HG03439 (cell line): ENCODE measurements around the gene SMIM44.

Source experiments
- ATAC-seq: cut with Tn5 transposase; IDR thresholded peaks from one replicate; pipeline ENCODE4 v1.9.1; 2021; ENCODE audit warnings: mild to moderate bottlenecking, moderate library complexity; ENCODE audit not compliant: unreplicated experiment

Gene SMIM44

DNA sequence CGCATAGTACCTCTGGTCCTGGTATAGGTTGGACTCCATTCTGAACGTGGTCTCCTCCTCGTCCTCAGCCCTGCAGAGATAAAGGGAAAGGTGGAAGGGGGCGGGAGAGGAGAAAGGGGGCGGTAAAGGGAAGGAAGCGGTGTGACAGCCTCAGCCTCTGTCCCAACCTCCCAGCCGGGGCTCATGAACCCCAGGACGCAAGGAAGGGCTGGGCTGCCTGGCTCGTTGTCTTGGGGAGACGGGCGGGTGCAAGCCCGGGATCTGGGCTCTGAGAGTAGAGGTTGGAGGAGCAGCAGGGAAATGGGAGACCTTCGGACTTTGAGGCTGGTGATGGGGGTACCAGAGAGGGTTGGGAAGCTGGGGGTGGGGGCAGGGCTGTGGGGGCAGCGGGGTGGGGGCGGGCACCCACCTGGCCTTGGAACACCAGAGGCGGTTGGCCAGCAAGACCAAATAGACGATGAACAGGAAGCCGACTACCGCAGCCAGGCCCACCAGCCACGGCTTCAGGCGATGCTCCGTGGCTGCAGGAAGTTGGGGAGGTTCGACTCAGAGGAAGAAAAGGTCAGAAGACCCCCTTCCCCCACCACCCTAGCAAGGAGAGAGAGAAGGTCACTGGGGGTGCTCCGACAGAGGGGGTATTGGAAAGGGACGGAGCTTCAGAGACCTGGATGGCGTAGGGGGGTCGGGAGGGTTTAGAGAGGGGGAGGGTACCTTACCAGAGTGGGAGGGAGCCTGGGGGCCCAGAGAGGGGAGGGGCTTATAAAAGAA lies 4.6 kb downstream of the SMIM44 start:
- no peak for ATAC-seq

DNA sequence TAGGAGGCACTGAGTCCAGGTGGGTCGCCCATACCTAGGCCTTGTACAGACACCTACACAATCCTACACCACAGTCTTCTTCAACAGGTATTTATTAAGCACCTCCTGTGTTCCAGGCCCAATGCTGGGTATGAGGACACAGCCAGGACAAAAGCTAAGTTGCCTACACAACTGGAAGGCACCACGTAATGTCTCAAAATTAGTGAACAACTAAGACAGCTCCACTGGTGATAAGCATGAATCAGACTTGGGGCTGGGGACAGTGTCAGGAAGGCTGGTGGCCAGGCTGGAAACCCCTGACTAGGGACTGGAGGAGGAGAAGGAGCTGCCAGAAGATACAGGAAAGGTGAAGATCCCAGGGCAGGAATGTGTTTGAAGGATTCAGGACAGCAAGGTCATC lies 5.3 kb downstream of the SMIM44 start:
- ATAC-seq: no peak

DNA sequence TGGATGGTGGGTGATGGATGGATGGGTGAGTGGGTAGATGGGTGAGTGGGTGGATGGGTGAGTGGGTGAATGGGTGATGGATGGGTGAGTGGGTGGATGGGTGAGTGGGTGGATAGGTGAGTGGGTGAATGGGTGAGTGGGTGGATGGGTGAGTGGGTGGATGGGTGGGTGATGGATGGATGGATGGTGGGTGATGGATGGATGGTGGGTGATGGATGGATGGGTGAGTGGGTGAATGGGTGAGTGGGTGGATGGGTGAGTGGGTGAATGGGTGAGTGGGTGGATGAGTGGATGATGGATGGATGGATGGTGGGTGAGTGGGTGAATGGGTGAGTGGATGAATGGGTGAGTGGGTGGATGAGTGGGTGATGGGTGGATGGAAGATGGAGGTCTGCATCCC lies 5.7 kb downstream of the SMIM44 start:
- ATAC-seq: no peak

DNA sequence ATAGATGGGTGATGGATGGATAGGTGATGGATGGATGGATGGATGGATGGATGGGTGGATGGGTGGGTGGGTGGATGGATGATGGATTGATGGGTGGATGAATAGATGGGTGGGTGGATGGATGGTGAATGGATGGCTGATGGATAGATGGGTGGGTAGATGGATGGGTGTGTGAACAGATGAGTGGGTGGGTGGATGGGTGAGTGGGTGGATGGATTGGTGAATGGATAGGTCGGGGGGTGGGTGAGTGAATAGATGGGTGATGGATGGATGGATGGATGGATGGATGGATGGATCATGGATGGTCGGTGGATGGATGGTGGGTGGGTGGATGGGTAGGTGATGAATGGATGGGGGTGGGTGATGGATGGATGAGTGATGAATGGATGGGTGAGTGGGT lies 6.4 kb downstream of the SMIM44 start:
- ATAC-seq: no peak

DNA sequence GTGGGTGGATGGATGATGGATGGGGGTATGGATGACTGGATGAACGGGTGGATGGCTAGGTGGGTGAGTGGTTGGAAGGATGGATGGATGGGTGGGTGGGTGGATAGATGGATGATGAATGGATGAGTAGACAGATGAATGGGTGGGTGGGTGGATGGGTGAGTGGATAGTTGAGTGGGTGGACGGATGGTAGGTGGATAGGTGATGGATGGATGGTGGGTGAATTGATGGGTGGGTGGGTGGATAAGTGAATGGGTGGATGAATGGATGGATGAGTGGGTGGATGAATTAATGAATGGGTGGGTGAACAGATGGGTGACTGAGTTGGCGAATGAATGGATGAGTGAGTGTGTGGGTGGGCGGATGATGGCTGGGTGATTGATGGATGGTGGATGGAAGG lies 7.8 kb downstream of the SMIM44 start:
- ATAC-seq: no peak

DNA sequence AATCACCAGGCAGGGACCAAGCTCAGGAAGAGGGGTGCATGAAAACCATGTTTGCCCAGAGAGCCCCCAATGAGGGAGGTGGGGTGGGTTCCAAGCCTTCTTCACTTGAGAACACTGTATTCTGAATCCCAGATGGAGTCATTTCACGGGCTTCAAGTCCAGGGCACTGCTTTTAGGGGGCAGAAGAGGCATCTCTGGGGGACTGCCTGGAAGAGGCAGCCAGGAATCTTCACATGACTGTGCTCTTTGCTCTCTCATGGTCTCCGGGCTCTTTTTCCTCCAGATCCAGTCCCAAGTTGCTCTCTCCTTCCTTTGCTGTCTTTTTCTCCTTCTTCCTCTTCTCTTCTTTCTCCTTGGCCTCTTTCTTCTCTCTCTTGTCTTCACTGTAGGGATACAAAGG lies 8.6 kb downstream of the SMIM44 start:
- ATAC-seq: no peak

DNA sequence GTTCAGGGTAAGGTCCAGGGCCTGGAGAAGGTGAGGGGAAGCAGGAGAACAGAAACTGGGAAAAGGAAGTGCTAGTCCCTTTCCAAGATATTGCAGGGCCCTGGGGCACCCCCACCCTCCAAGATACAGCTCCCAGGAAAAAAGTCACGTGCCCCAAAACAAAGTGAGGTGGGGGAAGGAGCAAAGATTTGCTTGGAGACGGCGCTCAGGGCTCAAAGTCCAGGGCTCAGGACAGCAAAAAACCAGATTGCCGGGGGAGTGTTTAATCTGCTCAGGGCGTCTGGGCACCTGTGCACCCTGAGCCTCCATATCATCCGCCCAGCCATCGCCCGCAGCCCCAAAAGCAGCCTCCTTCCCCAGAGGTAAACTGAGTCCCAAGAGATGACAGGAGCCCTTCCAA lies 9.2 kb downstream of the SMIM44 start:
- no peak for ATAC-seq

DNA sequence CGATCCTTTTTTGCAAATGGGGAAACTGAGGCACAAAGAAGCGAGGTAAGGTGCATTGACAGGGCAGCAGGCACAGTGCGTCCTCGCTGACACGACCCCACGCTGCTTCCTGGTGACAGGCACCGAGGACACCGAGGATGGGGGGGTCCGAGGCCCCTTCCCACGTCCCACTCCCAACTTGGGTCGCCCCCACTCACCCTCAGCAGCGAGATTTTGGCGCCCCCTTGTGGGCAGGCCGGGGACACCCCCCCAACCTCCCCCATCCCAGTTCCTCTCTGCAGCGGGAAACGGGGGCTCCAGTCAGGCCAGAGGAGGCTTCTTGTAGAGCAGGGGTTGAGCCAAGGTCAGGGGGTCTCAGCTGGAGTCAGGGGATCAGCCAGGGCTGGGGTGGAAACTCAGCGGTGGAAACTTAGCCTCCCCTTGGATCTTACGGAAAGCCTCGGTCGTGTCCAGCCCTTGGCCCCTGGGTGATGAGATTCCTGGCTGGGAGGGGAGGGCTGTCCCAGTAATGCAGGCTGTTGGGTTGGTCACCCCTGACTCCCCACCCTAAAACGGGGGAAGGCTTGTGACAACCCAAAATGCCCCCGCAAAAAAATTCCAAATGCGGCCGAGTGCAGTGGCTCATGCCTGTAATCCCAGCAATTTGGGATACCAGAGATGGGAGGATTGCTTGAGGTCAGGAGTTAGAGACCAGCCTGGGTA lies 11.1 kb downstream of the SMIM44 start:
- ATAC-seq: no peak

DNA sequence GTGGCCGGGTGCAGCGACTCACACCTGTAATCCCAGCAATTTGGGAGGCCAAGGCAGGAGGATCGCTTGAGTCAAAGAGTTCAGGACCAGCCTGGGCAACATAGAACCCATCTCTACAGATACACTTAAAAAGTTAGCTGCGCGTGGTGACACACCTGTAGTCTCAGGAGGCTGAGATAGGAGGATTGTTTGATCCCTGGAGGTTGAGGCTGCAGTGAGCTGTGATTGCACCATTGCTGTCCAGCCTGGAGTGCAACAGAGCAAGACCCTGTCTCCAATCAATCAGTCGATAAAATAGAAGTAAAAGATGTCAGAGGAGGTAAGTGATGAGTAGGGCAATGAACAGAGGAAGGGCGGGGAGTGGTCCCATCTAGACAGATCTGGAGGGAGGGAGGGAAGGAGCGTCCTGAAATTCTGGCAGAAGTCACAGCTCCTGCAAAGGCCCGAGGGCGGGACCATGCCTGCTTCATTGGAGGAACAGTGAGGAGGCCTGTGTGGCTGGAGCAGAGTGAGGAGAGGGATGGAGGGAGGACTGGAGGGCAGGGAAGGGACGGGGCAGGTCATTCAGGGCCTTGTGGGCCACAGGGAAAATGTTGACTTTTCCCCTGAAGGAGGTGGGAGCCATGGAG lies 12.6 kb downstream of the SMIM44 start:
- no peak for ATAC-seq

DNA sequence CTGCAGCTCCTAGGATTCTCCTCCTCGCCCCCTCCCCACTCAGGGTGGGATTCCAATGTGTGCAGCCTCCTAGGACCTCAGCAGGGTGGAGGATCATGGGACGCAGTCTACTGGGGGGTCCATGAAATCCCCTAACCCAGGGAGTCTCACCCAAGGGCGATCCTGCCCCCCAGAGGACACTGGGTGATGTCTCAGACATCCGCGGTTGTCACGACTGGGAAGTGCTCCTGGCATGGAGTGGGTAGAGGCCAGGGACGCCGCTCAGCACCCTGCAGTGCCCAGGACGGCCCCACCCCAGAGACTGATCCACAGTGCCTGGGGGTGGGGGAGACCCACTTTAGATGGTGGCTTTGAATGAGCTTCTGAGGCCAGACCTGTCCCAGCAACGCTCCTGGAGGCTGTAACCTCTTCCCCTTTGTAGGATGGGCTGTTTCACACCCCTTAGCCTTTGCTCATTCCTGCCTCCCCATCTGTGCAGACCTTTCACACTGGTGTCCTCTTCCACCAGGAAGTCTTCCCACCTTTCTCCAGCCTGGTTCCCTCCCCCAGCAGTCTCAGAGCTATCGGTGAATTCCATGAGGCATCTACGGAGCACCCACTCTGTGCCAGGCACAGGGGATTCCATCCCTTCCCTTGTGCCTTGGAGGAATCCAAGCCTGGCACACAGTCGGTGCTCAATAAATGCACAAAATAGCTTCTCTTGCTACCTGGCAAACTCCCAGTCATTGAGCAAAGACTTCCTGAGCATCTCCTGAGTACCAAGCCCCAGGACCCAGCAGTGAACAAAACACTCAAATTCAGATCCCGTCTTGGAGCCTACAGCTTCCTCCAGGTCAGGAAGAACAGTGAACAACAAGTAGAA lies 13.4 kb downstream of the SMIM44 start:
- no peak for ATAC-seq

DNA sequence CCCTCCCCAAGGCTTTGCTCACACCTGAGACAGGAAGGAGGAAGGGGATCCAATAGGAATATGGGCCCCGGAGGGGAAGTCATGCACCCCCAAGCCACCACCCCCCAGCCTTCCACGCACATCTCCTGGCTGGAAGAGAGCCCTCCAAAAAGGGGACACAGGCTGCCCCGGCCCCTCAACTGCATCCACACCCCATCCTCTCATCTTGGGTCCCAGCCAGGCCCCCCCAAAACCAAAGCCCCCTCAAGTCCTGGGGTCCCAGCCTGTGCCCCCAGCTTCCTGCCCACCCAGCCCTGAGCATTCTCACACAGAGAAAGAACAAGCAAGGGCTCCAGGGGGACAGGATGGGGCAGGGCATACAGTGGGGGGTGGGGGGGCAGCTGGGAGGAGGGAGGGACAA lies 15.0 kb downstream of the SMIM44 start:
- ATAC-seq: no peak

DNA sequence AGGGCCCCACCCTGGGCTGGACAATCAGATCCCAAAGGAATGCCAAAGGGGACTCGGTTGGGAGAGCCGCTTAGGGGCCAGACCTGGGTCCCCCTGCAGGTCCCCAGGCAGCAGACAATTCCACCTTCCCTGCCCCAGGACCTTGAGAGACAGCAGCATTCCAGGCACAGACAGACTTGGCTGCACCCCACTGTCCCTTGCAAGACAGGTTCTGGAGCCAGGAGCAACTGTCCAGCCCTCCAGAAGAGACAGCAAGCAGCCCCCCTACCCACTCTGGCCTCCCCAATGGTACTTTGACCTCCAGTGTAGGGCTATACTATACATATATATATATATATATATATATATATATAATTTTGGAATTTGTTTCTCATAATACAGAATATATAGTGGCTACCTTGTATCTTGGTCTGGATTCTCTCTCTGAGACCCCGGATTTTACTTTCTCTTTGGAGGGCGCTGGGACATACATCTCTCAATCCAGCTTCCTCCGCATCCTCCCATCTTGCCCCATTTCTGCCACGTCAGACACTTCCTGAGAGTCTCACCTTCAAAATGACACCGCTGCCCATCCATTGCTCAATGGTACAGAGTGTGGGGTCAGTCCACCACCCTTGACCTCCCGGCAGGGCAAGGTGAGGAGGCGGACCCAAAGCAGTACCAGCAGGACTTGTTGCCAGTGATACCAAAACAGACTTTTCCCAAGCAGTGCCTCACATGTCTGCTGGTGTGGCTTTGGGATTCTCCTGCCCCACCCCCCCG lies 15.6 kb downstream of the SMIM44 start:
- ATAC-seq: no peak

DNA sequence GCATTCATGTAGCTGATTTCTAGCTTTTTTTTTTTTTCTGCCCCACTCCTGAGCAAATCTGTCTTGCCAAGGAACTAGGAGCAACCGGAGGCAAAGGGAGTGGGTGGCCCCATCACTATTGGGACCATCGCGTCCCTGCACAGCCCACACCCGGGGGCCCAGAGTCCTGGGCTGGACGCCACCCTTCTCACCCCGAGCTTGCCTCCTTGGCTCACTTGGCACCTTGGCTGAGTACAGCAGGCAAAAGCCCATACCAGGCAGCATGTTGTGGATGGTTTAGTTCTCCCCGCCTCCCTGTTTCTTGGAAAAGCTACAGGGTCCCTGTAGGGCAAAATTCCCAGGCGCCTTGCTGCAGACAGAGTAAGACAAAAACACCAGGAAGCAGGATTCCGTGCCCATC lies 16.6 kb downstream of the SMIM44 start:
- no peak for ATAC-seq

DNA sequence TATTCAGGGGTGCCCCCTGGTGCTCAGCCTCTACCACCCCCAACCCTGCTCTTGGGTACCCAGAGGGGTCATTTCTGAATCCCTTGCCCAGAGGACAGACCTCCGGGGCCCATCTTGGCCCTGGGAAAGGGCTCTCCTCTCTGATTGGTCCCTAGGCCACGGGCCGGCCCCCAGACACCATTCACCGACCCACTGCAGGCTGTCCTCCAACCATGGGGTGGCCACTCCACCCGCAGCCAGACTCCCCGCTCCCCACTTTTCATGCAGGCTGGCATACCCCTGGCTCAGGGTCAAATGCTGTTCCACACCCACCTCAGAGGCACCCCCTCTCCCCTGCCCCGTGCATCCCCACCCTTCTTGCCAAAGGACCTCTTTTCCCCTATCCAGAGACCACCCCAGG lies 17.7 kb downstream of the SMIM44 start:
- no peak for ATAC-seq

DNA sequence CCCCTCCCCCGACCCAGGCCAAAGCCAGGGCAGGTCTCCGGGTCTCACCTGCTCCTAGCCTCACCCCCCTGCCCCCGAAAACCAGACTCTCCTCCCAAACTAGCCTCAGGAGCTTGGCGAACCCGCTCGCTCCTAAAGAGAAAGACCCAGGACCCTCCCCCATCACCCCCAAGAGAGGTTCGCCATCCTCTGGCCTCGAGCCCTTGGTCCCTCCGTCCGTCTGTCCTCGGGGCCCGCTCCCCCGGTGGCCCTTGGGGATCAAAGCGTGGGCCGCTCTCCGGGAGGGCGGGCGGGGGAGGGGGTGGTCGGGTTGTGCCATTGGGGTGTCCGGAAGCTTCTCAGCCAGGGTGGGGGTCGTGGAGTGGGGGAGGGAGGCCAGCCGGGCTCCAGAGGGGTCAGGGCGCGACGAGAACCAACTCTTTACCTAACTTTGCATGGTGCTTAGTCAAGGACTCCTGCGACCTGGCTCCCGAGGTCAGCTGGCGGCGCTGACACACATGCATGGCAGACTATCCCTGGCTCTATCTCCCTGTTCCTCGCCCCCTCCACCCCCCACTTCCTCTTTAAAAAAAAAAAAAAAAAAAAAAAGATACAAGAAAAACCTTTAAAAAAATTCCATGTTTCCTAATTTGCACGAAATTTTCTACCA lies 18.5 kb downstream of the SMIM44 start:
- ATAC-seq: no peak

DNA sequence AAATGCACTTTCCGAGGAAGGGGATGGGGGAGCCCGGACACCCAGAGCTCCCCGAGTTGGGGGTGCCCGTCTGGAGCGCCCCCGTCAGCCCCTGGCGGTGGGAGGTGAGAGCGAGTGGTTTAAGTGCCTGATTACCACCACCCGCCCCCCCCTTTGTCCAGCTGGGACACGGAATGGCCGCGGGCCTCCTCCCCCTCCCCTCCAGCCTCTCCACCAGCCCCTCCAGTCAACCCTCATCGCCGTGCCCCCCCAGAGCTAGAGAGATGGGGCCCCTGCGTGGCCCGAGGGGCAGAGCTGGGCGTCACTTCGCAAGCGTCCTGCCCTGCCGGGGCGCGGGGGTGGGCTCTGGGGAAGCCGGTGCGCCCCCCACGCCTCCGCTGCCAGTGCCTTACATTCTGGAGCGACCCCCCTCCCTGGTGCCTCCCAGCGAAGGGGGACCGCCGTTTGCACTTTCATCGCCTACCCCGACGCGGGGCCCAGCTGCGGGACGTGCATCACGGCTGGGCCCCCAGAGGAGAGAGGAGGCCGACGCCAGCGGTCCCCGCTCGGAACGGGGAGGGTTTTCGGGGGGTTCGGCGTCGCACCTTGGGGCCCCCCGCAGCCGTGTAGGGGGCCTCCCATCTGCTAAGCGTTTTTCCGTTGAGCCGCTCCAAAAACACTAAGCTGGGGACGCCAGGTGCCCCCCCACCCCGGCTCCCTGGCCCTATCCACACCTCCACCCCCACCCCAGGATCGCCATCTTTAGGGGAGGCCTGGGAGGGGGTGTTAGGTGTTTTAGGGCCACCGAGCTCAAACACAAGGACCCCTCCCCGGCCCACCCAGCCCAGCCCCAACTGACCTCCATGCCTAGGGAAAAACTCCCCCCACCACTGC lies 19.3 kb downstream of the SMIM44 start:
- no peak for ATAC-seq

DNA sequence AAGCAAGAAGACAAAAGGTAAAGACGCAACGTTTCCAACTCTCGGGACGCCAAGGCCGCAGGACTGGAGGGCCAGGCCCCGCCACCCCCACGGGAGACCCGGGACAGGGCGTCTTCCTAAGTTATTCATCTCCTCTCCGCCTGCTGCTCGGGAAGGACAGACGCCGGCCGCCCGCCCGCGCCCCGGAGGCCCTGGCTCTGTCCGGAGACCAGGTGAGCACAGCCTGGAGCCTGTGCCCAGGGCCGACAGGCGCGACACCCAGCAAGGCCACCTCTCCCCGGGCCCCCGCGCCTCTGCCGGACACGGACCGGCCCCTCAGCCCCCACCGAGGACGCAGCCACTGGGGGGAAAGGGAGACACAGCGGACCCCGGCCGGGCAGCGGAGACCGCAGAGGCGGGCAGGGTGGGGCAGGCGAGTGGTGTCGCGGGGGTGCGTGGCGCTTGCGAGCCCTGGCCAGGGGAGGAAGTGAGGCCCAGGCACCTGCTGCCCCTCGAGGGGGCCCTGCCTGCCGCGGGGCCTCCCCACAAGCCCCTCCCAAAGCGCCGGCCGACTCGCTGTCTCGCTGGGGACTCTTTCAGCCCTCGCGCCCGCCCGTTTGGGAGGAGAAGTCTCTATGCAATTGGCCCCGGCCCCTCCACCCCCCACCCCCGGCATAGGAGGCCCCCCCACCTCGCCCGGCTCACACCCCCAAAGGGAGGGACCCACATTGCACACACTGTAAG lies 20.1 kb downstream of the SMIM44 start:
- ATAC-seq: no peak

DNA sequence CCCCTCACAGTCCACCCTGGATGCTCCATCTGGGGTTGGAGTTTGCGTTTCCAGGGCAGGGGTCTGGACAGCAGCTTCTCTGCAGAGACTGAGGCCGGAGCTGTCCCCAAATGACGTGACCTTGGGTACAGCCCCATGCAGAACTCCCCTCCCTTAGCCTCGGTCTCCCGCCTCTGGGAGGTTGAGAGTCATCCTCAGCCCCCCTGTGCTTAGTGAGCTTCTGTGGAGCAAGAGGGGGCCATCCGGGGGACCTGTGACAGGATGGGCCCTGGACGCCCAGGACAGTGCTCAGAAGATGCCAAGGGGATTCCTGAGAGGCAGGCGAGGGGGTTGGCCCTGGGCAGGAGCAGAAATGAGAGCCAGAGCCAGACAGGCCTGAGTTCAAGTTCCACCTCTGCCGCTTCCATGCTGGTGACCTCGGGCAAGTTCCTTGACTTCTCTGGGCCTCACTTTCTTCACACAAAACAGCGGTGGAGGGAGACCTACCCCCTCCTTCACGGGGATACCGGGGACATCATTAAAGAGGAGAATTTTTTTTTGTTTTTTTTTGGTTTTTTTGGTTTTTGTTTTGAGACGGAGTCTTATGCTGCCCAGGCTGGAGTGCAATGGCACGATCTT lies 23.2 kb downstream of the SMIM44 start:
- no peak for ATAC-seq
